ENCODE results near the gene MTFMT. TPM values are rescaled to one million over a fixed set of nuclear protein-coding genes. Genes with fewer than 3 reads are reported as not detected.

The MTFMT gene
- polyA plus RNA-seq, 1 experiment: 6.4 TPM

DNA sequence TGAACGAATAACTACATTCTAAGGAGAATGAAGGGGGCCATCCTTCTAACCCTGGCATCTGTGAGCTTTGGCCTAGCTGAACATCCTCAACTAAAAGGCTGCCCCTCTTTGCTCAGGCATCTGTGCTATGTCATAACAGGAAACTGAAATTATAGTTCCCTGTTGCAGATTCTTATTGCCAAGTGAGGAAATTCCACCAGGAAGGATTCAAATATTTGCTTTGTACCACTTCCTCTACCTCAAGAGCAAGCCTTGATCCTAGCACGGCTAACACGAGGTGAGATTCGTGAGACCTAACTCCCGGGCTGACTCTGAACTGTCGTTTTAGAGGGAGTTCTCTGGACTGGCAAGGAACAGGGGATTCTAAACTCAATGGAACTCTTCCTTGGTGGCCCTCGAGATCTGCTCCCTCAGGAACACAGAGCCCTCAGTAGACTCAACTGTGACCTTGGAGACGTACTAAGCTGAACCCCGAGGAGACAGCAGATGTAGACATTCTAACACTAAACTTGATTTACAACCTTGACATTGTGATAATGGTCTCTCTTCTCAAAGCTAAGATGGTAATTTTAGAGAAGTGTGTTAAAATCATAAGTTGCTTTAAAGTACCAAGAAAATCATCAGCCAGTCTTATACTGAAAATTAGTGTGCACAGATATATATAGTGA is 43.9 kb downstream of the MTFMT start:
- TF ChIP-seq CTCF (IDR thresholded peaks at IDR 0.05; ENCODE audit: insufficient read depth, low read depth, low read length): no peak
- Histone ChIP-seq H3K36me3 (ENCODE audit: control insufficient read depth, insufficient read depth, low read length) (no peaks in the 10 kb centered on the region), H3K27me3 (ENCODE audit: control insufficient read depth, insufficient read depth, low read length) (no peaks in the 10 kb centered on the region), H3K4me3 (ENCODE audit: low read depth, low read length) (no peak overlapping the region)
- no peak for DNase-seq (ENCODE audit: low read depth)
- POLR2A ChIA-PET: no interaction called here
- CTCF ChIA-PET: interaction anchor here (1.4 kb wide), 1 partner anchor 20 kb away, joined by 3 read pairs; no protein-coding TSS in a partner anchor

- Histone ChIP-seq H3K27me3 (ENCODE audit: control insufficient read depth, insufficient read depth, low read length) (no peaks in the 10 kb centered on the region), H3K4me3 (ENCODE audit: low read depth, low read length) (no peak overlapping the region), H3K36me3 (ENCODE audit: control insufficient read depth, insufficient read depth, low read length) (peaks cover 5% of the 10 kb centered on the region)
- no peak for DNase-seq (ENCODE audit: low read depth)
- CTCF ChIA-PET: no interaction called here
- POLR2A ChIA-PET: no interaction called here
- TF ChIP-seq CTCF (IDR thresholded peaks at IDR 0.05; ENCODE audit: insufficient read depth, low read depth, low read length): no peak
Measured at GRCh38 chr15:64982472-64982871, 47.0 kb downstream of the MTFMT start.

DNA sequence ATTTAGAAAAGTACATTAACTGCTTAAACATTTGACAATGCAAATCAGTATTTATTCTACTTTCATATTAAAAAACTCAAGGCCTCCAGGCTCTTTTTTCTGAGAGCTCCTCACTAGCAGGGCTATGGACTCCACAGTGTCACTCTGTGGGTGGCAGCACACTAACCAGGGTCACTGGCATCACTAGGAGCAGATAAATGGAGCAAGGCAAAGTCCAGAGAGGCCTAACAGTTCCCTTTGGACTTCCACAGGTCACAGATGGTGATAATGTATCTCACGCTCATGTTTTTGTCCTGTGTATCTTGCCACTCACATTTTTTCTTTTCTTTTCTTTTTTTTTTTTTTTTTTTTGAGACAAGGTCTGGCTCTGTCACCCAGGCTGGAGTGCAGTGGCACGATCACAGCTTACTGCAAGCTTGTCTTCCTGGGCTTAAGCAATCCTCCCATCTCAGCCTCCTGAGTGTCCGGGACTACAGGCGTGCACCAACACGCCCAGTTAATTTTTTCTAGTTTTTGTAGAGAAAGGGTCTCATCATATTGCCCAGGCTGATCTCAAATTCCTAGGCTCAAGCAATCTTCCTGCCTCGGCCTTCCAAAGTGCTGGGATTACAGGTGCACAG is 47.5 kb downstream of the MTFMT start:
- DNase-seq (ENCODE audit: low read depth): no peak
- no peak for TF ChIP-seq CTCF (IDR thresholded peaks at IDR 0.05; ENCODE audit: insufficient read depth, low read depth, low read length)
- peaks cover 5% of the 10 kb centered on the region for H3K36me3 ChIP-seq (ENCODE audit: control insufficient read depth, insufficient read depth, low read length)
- ChIA-PET POLR2A (no interaction called here), CTCF (interaction anchor here (0.7 kb wide), 1 partner anchor 854 kb away, joined by 3 read pairs; no protein-coding TSS in a partner anchor)
- no peaks in the 10 kb centered on the region for H3K27me3 ChIP-seq (ENCODE audit: control insufficient read depth, insufficient read depth, low read length)
- H3K4me3 ChIP-seq (ENCODE audit: low read depth, low read length): no peak overlapping the region

- CTCF ChIA-PET: interaction anchor here (1.7 kb wide), 1 partner anchor 10 kb away, joined by 4 read pairs; no protein-coding TSS in a partner anchor
Measured at GRCh38 chr15:64979252-64979710, 50.2 kb downstream of the MTFMT start.

More at GRCh38 chr15:64979252-64979710, 50.2 kb downstream of the MTFMT start:
- H3K4me3 ChIP-seq (ENCODE audit: low read depth, low read length): no peak overlapping the region
- DNase-seq (ENCODE audit: low read depth): no peak
- POLR2A ChIA-PET: interaction anchor here (0.7 kb wide), 1 partner anchor 9 kb away, joined by 3 read pairs; no protein-coding TSS in a partner anchor
- H3K27me3 ChIP-seq (ENCODE audit: control insufficient read depth, insufficient read depth, low read length): no peaks in the 10 kb centered on the region
- no peak for TF ChIP-seq CTCF (IDR thresholded peaks at IDR 0.05; ENCODE audit: insufficient read depth, low read depth, low read length)
- peaks cover 5% of the 10 kb centered on the region for H3K36me3 ChIP-seq (ENCODE audit: control insufficient read depth, insufficient read depth, low read length)

Measured in BJ (cell line).